B cell (primary cell): ENCODE results near the gene ALKBH2. TPM values are rescaled to one million over a fixed set of nuclear protein-coding genes. Genes with fewer than 3 reads are reported as not detected.

Experiments used
- ATAC-seq: fragments of 200-7000 bp; cut with Tn5 transposase; one replicate; pipeline ENCODE4 v1.10.0; 2021; ENCODE audit warnings: low read depth, mild to moderate bottlenecking, moderate number of reproducible peaks, moderate library complexity
- CTCF ChIA-PET: fragments of 350-600 bp; sonication (Branson Sonifier 250); formaldehyde crosslinking; loops from one replicate; lab custom pipeline; 2021; ENCODE audit warnings: antibody characterized with exemption, inconsistent platforms; lab: Charles Lee
- POLR2A ChIA-PET: fragments of 350-600 bp; sonication (Branson Sonifier 250); formaldehyde crosslinking; loops from one replicate; lab custom pipeline; 2021; ENCODE audit warnings: antibody characterized with exemption; lab: Charles Lee
- DNase-seq: peaks from one replicate; pipeline ENCODE4 v3.0.0; 2013
- H2AFZ ChIP-seq: 2 replicates; pipeline ENCODE4 v1.6.1; 2012; ENCODE audit warnings: mild to moderate bottlenecking, low read depth, low read length; ENCODE audit not compliant: insufficient read depth, poor library complexity, severe bottlenecking
- H3K27ac ChIP-seq, 2 donors: 1 replicate in 1 of 2; 2 replicates in 1 of 2; pipeline ENCODE4 v1.5.1; 2012 to 2013; ENCODE audit warnings: low read length in 2 of 2, mild to moderate bottlenecking in 2 of 2, moderate library complexity in 1 of 2
- H3K27me3 ChIP-seq, 4 experiments: fragments of 200-600 bp in 1 of 4; sonication (generic) in 1 of 4; replicated peaks in 1 of 4; 1 replicate in 2 of 4; 2 replicates in 2 of 4; pipeline versions ENCODE4 v1.6.1 to v1.7.0; 2013 to 2016; ENCODE audit warnings: low read length in 3 of 4, mild to moderate bottlenecking in 2 of 4, mixed read lengths in 1 of 4, moderate library complexity in 1 of 4; ENCODE audit not compliant: insufficient read depth in 4 of 4, control insufficient read depth in 3 of 4; ENCODE audit errors: control extremely low read depth in 1 of 4
- H3K36me3 ChIP-seq, 2 experiments: replicated peaks in 1 of 2; 1 replicate in 1 of 2; 2 replicates in 1 of 2; pipeline versions ENCODE4 v1.6.1 to v1.7.1; 2013; ENCODE audit warnings: low read length in 1 of 2; ENCODE audit not compliant: insufficient read depth in 2 of 2, control insufficient read depth in 1 of 2; ENCODE audit errors: control extremely low read depth in 1 of 2, extremely low read depth in 1 of 2
- H3K4me1 ChIP-seq, 2 donors: fragments of 200-600 bp in 1 of 2; sonication (generic) in 1 of 2; 1 replicate in 1 of 2; 2 replicates in 1 of 2; pipeline versions ENCODE4 v1.5.1 to v1.6.1; 2013 to 2017; ENCODE audit warnings: low read length in 2 of 2; ENCODE audit not compliant: control insufficient read depth in 2 of 2, insufficient read depth in 2 of 2
- H3K4me2 ChIP-seq: replicated peaks from 2 replicates; pipeline ENCODE3; 2012; ENCODE audit warnings: mild to moderate bottlenecking, low read depth, low read length; ENCODE audit not compliant: poor library complexity, severe bottlenecking
- H3K4me3 ChIP-seq, 5 experiments: fragments of 200-600 bp in 1 of 5; sonication (generic) in 1 of 5; 1 replicate in 3 of 5; 2 replicates in 2 of 5; pipeline versions ENCODE4 v1.5.1 to v1.7.0; 2011 to 2016; ENCODE audit warnings: low read length in 4 of 5, mild to moderate bottlenecking in 4 of 5, low read depth in 2 of 5, control low read depth in 1 of 5, moderate library complexity in 1 of 5; ENCODE audit not compliant: insufficient read depth in 1 of 5; ENCODE audit errors: control extremely low read depth in 1 of 5, extremely low read depth in 1 of 5
- H3K79me2 ChIP-seq: fragments of 200-600 bp; sonication (generic); one replicate; pipeline ENCODE4 v1.6.0; 2016; ENCODE audit warnings: low read length; ENCODE audit not compliant: control insufficient read depth, insufficient read depth
- H3K9ac ChIP-seq: fragments of 200-600 bp; sonication (generic); 2 replicates; pipeline ENCODE4 v1.6.1; 2017; ENCODE audit warnings: mild to moderate bottlenecking, low read length, moderate library complexity
- H3K9me3 ChIP-seq, 3 donors: one replicate each; pipeline versions ENCODE4 v1.6.1 to v1.7.1; 2013; ENCODE audit warnings: low read length in 2 of 3; ENCODE audit not compliant: control insufficient read depth in 2 of 3, insufficient read depth in 1 of 3; ENCODE audit errors: control extremely low read depth in 1 of 3
- H4K20me1 ChIP-seq: 2 replicates; pipeline ENCODE4 v1.6.0; 2012; ENCODE audit warnings: mild to moderate bottlenecking, low read length; ENCODE audit not compliant: insufficient read depth, control insufficient read depth, poor library complexity, severe bottlenecking
- H3K27ac Mint-ChIP-seq: one replicate; pipeline ENCODE4 v1.8.0; 2021; ENCODE audit warnings: mixed read lengths
- H3K27me3 Mint-ChIP-seq: one replicate; pipeline ENCODE4 v1.8.0; 2021; ENCODE audit warnings: mixed read lengths
- H3K4me1 Mint-ChIP-seq: one replicate; pipeline ENCODE4 v1.8.0; 2021; ENCODE audit warnings: mixed read lengths
- H3K4me3 Mint-ChIP-seq: one replicate; pipeline ENCODE4 v1.8.0; 2021; ENCODE audit warnings: mixed read lengths
- H3K9me3 Mint-ChIP-seq: one replicate; pipeline ENCODE4 v1.8.0; 2022; ENCODE audit warnings: mixed read lengths; ENCODE audit not compliant: insufficient read depth
- CTCF ChIP-seq: fragments of 200-600 bp; IDR thresholded peaks from one replicate; pipeline ENCODE4 v1.8.0; 2022; ENCODE audit warnings: antibody characterized with exemption, mild to moderate bottlenecking
- EZH2 ChIP-seq: IDR thresholded peaks from 2 replicates; pipeline ENCODE4 v1.6.1; 2012; ENCODE audit warnings: borderline replicate concordance, low read depth, mild to moderate bottlenecking, moderate library complexity, low read length; ENCODE audit not compliant: insufficient read depth, poor library complexity, severe bottlenecking
- WGBS: methylation state at CpG from one replicate; pipeline ENCODE4 v1.1.5; 2013; ENCODE audit warnings: missing lambda C conversion rate; ENCODE audit not compliant: insufficient coverage; 5-methylcytosine and 5-hydroxymethylcytosine counted together
- intact Hi-C: fragments of 100-400 bp; cut with micrococcal nuclease; formaldehyde crosslinking; loops from one replicate; pipeline ENCODE4 v1.10.0; 2022
- polyA plus RNA-seq: library from polyadenylated mRNA; depleted of rRNA; stranded (reverse); fragments of >200 nt; gene quantifications from 2 replicates; pipeline ENCODE4 v1.2.3, GENCODE V29; 2012
- total RNA-seq, 2 donors: library from RNA; stranded (reverse); fragments of 120-200 nt in 1 of 2; gene quantifications; 1 replicate in 1 of 2; 2 replicates in 1 of 2; pipeline versions ENCODE4 v1.2.3 to v1.2.4, GENCODE V29; 2013 to 2022

ALKBH2 gene
- total and polyA plus RNA-seq, 2 donors (not counting 1 experiment from before 2014, with no cell fraction given): 14.6 TPM

- no peak overlapping the region for H3K4me2 ChIP-seq
- ChIA-PET POLR2A (no interaction called here), CTCF (interaction anchor here (0.7 to 2.2 kb wide), 3 partner anchors 27 to 258 kb away, joined by 3 to 6 read pairs (median 3); no protein-coding TSS in a partner anchor)
- H3K4me1 ChIP-seq: no peaks in the 10 kb centered on the region
- no peak overlapping the region for H3K27ac ChIP-seq
- H3K27me3 Mint-ChIP-seq: peaks cover 17% of the 10 kb centered on the region
- no peaks in the 10 kb centered on the region for H3K27me3 ChIP-seq
- H4K20me1 ChIP-seq: no peaks in the 10 kb centered on the region
- no peak for ATAC-seq
- H3K36me3 ChIP-seq: no peaks in the 10 kb centered on the region
- H3K79me2 ChIP-seq: no peaks in the 10 kb centered on the region
- H3K9ac ChIP-seq: no peak overlapping the region
- H3K9me3 Mint-ChIP-seq: no peaks in the 10 kb centered on the region
- H3K27ac Mint-ChIP-seq: no peak overlapping the region
- no peak for DNase-seq
- TF ChIP-seq CTCF (no peak), EZH2 (no peak)
- intact Hi-C loops: no loop called here
- H3K4me3 ChIP-seq: no peak overlapping the region
- H2AFZ ChIP-seq: no peak overlapping the region
- H3K9me3 ChIP-seq: peaks cover 0 to 3% (median 0%) of the 10 kb centered on the region in 3 donors
- H3K4me3 Mint-ChIP-seq: no peak overlapping the region
- peaks cover 2% of the 10 kb centered on the region for H3K4me1 Mint-ChIP-seq
- 86% methylated on average over 9 of the region's 9 CpGs for WGBS
These were observed 46.1 kb upstream of the ALKBH2 start for GRCh38 chr12:109139360-109139759.

- DNase-seq (no peak), ATAC-seq (no peak)
- Histone ChIP-seq H3K27me3 (no peaks in the 10 kb centered on the region), H3K9me3 (peaks cover 0 to 3% (median 0%) of the 10 kb centered on the region in 3 donors), H3K79me2 (no peaks in the 10 kb centered on the region), H3K36me3 (no peaks in the 10 kb centered on the region), H3K4me2 (no peak overlapping the region), H3K4me1 (no peaks in the 10 kb centered on the region), H3K9ac (no peak overlapping the region), H3K4me3 (no peak overlapping the region), H3K27ac (no peak overlapping the region), H2AFZ (no peak overlapping the region), H4K20me1 (no peaks in the 10 kb centered on the region)
- CTCF ChIA-PET: interaction anchor here (2.2 kb wide), 1 partner anchor 25 kb away, joined by 6 read pairs; no protein-coding TSS in a partner anchor
- POLR2A ChIA-PET: no interaction called here
- intact Hi-C loops: no loop called here
- H3K9me3 Mint-ChIP-seq: no peaks in the 10 kb centered on the region
- H3K4me3 Mint-ChIP-seq: no peak overlapping the region
- H3K27me3 Mint-ChIP-seq: peaks cover 18% of the 10 kb centered on the region
- TF ChIP-seq CTCF (no peak), EZH2 (no peak)
- no peaks in the 10 kb centered on the region for H3K4me1 Mint-ChIP-seq
- no peak overlapping the region for H3K27ac Mint-ChIP-seq
- 100% methylated on average over 2 of the region's 2 CpGs for WGBS
These were observed 43.8 kb upstream of the ALKBH2 start for GRCh38 chr12:109137055-109137454.
